ENCODE measurements around the gene DEFB128. TPM values are rescaled to one million over a fixed set of nuclear protein-coding genes. Genes with fewer than 3 reads are reported as not detected.
"Not testable (repeated sequence)": the region's sequence is repeated elsewhere in the genome, so short reads cannot be mapped to it uniquely, and the experiment has no call there.

The DEFB128 gene
- not detected in 2 replicates for total RNA-seq

GRCh38 chr20:189611-190010 is at the start of gene DEFB128:
DEFB128 (minus strand) TSS chr20:189711; CDS start chr20:189623, 88 bp downstream.
- DNase-seq (ENCODE audit: low read depth in 2 of 2): no peak

GRCh38 chr20:237929-238328 is 48.4 kb upstream of the DEFB128 start:
- no peak for DNase-seq (ENCODE audit: low read depth in 2 of 2)

GRCh38 chr20:237489-237888 is 48.0 kb upstream of the DEFB128 start:
- DNase-seq (ENCODE audit: low read depth in 2 of 2): no peak

- peak; percentile 2 to 28 for DNase-seq (ENCODE audit: low read depth in 2 of 2)
Observed at GRCh38 chr20:235891-236290, 46.4 kb upstream of the DEFB128 start.

- no peak for DNase-seq (ENCODE audit: low read depth in 2 of 2)
Observed at GRCh38 chr20:227439-228105, 38.1 kb upstream of the DEFB128 start.

- DNase-seq (ENCODE audit: low read depth in 2 of 2): no peak
Observed at GRCh38 chr20:226958-227357, 37.4 kb upstream of the DEFB128 start, which contains the start of gene DEFB129. DEFB129 (plus strand) TSS chr20:227258; CDS start chr20:227289, 31 bp downstream.

- not testable (repeated sequence) for DNase-seq (ENCODE audit: low read depth in 2 of 2)
Observed at GRCh38 chr20:225879-226278, 36.4 kb upstream of the DEFB128 start.

- DNase-seq (ENCODE audit: low read depth in 2 of 2): no peak
Observed at GRCh38 chr20:221258-221830, 31.8 kb upstream of the DEFB128 start.

- DNase-seq (ENCODE audit: low read depth in 2 of 2): peak; percentile 8 to 39
Observed at GRCh38 chr20:219290-220115, 30.0 kb upstream of the DEFB128 start.

- DNase-seq (ENCODE audit: low read depth in 2 of 2): no peak
Observed at GRCh38 chr20:217266-217665, 27.8 kb upstream of the DEFB128 start.

- no peak for DNase-seq (ENCODE audit: low read depth in 2 of 2)
Observed at GRCh38 chr20:215796-216195, 26.3 kb upstream of the DEFB128 start.

GRCh38 chr20:214383-214782 is 24.9 kb upstream of the DEFB128 start:
- no peak for DNase-seq (ENCODE audit: low read depth in 2 of 2)

- DNase-seq (ENCODE audit: low read depth in 2 of 2): no peak
Observed at GRCh38 chr20:210809-211502, 21.4 kb upstream of the DEFB128 start.

GRCh38 chr20:208942-209566 is 19.5 kb upstream of the DEFB128 start:
- peak; percentile 70 to 75 for DNase-seq (ENCODE audit: low read depth in 2 of 2)

GRCh38 chr20:203630-204029 is 14.1 kb upstream of the DEFB128 start:
- not testable (repeated sequence) for DNase-seq (ENCODE audit: low read depth in 2 of 2)

GRCh38 chr20:199996-200395 is 10.5 kb upstream of the DEFB128 start:
- DNase-seq (ENCODE audit: low read depth in 2 of 2): no peak

GRCh38 chr20:198225-198624 is 8.7 kb upstream of the DEFB128 start:
- DNase-seq (ENCODE audit: low read depth in 2 of 2): no peak

- DNase-seq (ENCODE audit: low read depth in 2 of 2): no peak
Observed at GRCh38 chr20:187733-188132, 1.8 kb downstream of the DEFB128 start.

- no peak for DNase-seq (ENCODE audit: low read depth in 2 of 2)
Observed at GRCh38 chr20:184288-184687, 5.2 kb downstream of the DEFB128 start.

- no peak for DNase-seq (ENCODE audit: low read depth in 2 of 2)
Observed at GRCh38 chr20:168876-169275, 20.6 kb downstream of the DEFB128 start.

- DNase-seq (ENCODE audit: low read depth in 2 of 2): no peak
Observed at GRCh38 chr20:164618-165017, 24.9 kb downstream of the DEFB128 start.
